Renal cortical epithelial cell (primary cell): ENCODE data around the gene DLEC1. TPM values are rescaled to one million over a fixed set of nuclear protein-coding genes. Genes with fewer than 3 reads are reported as not detected.

ENCODE experiments used
- DNase-seq: peaks from one replicate; pipeline ENCODE4 v3.0.0-alpha.2; 2011; ENCODE audit warnings: low read depth
- total RNA-seq: library from RNA; depleted of rRNA; stranded (reverse); fragments of >200 nt; gene quantifications from 2 replicates; pipeline ENCODE4 v1.2.3, GENCODE V29; 2014

Gene DLEC1
- total RNA-seq, 1 donor from 2014 or later = 0.20 TPM

- no peak for DNase-seq
These were observed 38.0 kb upstream of the DLEC1 start for GRCh38 chr3:38000965-38001455.

- no peak for DNase-seq
These were observed 37.4 kb upstream of the DLEC1 start for GRCh38 chr3:38001456-38002081.

- DNase-seq = no peak
These were observed 36.6 kb upstream of the DLEC1 start for GRCh38 chr3:38002291-38002876.

DNA sequence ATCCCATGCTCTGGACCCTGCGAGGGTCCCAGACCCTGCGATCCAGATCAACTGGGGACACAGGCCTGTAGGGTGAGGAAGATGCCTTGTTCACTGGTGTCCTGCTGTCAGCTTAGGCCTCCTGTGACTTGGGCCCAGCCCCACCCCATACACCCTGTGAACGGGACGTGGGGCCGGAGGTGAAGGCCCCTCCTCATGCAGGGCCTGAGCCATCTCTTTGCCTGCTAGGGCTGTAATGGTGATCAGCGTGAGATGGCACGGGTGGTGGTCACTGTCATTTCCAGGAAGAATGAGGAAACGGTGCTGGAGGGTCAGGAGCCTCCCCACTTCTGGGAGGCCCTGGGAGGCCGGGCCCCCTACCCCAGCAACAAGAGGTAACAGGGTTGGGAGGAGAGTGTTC, 36.1 kb upstream of the DLEC1 start:
- no peak for DNase-seq

DNA sequence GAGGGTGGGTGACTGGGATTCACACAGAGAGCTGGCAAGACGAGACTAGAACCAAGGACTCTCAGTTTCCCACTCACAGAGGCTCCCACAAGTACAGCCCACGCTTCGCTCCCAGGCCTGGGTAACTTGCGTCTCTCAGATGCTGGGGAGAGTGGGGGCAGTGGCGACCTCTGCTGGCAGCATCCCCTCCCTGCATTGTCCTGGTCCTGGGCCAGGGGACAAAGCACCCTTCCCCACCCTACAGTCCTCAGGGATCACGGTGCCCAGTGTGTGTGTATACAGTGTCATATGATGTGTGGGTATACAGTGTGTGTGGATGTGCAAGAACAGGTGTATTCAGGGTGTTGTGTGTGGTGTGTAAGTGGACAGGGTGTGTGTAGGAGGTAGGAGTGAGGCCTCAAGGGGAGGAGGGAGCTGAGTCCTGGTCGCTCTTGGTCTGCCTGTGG, 35.6 kb upstream of the DLEC1 start:
- DNase-seq = no peak

DNA sequence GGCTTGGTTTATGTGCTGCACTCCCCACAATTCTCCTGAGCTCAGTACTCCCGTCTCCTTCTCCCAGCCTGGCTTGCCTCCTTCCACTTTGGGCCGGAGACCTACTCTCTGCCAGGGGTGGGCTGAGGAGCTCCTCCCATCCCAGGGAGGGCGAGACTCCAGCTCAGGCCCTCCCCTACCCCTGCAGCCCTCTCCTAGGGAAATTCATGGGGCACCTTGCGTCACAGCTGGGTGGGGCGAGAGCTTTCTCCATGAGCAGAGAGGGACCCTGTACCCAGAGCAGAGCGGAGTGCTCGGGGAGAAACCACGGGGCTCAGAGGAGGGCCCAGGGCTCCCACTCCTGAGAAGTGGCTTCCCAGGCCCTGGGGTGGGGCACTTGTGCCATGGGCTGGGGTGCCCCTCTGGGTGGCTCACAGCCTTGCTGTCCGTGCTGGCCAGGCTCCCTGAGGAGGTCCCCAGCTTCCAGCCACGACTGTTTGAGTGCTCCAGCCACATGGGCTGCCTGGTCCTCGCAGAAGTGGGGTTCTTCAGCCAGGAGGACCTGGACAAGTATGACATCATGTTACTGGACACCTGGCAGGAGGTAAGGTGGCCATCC, 35.1 kb upstream of the DLEC1 start:
- no peak for DNase-seq

- DNase-seq = peak; percentile 67
These were observed 34.5 kb upstream of the DLEC1 start for GRCh38 chr3:38004415-38005075.

DNA sequence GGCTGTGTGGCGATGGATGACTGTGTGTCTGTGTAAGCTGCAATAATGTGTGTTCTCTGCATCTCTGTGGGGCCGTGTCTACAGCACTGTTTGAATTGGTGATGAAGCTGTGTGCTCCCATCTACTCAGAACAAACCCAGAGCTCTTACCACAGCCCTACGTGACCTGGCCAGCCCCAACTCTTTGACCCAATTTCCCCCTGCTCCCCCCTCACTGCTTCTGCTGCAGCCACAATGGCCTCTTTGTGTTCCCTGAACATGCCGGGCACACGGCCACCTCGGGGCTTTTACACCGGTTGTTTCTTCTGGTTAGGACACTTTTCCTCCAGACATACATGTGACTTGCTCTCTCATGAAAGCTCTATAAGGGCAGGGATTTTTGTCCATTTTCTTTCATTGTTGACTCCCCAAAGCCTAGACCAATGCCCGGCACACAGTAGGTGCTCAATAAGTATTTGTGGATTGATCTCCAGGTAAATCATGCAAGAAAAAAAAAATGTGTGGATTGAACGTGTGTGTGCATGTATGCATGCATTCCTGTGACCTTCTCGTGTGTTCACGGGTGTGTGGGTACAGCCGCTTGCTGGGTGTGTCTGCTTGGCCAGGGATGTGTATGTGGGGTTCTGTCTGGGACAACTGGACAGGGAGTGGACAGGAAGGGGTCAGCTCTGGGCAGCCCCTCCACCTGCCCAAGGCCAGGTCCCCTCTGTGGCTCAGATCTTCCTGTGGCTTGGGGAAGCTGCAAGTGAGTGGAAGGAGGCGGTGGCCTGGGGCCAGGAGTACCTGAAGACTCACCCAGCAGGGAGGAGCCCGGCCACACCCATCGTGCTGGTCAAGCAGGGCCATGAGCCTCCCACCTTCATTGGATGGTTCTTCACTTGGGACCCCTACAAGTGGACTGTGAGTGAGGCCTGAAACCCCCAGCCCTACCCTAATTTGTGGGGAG, 33.7 kb upstream of the DLEC1 start:
- DNase-seq = no peak

DNA sequence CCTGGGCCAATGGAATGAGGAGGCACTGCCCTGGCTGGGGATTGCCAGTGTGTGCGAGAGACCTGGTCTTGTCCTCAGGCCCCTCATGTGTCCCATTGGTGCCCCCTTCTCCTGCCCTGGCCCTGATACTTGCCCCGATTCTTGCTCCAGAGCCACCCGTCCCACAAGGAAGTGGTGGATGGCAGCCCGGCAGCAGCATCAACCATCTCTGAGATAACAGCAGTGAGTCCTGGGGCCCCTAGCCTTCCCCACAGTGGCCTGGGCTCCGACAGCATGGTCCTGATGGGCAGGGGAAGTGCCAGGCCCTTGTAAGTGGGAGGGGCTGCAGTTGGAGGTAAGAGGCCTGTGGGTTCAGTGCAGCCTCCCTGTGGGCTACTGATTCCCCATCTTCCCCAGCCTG, 33.0 kb upstream of the DLEC1 start:
- no peak for DNase-seq

- DNase-seq = no peak
These were observed 32.5 kb upstream of the DLEC1 start for GRCh38 chr3:38006445-38006995.

DNA sequence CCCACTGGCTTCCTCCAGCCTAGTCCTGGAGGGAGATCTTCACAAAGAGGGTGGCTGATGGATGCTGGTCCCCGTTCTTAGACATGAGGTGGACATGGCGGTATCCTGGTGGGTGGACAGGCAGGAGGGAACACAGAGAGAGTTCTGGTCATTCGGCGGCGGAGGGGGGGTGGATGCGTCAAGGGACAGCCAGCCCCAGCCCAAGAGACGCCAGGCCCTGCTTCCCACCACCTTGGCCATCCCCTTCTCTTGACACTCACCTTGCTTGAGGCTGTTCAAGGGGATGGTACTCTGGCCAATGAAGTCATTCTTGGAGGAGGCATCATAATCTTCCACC, 31.3 kb upstream of the DLEC1 start:
- DNase-seq = no peak

DNA sequence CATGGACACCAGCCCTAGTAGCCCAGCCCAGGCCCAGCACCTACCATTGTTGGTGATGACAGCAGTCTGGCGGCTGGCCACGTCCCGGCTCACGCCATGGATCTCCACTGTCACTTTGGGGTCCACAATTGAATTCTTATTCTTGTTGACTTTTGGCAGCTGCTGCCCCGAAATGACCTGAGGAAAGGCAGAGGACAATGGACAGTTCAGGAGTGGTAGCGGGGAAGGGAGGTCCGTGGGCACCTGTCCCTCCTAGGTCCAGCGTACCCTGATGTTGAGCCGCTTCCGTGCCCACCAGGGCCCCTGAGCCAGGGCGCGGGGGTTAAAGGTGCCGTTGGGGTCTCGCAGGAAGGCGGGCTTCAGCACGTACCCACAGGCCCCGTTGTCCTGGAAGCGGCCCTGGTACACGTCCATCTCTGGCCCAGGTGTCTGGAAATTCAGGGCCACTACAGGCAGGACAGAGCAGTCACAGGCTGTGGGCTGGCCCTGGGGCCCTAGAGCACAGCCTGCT, 30.8 kb upstream of the DLEC1 start:
- DNase-seq = no peak

GRCh38 chr3:38008971-38009580, 29.9 kb upstream of the DLEC1 start:
- no peak for DNase-seq

DNA sequence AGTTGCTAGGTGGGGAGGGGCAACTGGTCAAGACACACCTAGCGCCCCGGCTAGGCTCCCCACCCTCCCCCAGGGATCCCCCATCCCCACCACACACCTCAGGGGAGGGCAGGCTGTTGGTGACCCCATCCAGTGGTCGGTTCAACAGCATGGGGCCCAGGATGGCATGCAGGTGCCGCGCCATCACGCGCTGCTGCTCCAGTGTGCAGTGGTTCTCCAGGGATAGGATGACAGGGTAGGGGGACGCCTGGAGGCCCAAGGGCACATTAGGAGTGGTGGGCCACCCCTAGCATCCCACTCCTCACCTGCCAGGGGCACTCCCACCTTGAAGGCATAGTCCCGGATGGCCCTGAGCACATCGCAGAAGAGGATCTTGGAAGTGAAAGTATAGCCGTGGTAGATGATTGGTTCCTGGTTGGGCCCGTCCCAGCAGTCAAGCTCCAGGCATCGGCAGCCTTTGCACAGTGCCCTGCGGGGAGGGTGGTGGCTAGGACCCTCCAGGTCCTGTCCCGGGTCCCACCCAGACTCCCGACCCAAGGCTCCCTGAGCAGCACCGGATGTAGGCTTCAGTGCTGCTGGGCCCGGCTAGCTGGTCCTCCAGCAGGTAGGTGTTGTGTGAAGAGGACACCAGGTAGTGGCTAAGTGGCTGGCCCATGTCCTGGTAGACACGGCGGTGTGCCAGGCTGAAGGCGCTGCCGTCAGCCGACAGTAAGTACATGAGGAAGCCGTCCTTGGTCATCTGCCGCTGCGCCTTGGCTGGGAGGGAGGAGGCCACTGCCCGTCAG, 29.0 kb upstream of the DLEC1 start:
- DNase-seq = no peak

DNA sequence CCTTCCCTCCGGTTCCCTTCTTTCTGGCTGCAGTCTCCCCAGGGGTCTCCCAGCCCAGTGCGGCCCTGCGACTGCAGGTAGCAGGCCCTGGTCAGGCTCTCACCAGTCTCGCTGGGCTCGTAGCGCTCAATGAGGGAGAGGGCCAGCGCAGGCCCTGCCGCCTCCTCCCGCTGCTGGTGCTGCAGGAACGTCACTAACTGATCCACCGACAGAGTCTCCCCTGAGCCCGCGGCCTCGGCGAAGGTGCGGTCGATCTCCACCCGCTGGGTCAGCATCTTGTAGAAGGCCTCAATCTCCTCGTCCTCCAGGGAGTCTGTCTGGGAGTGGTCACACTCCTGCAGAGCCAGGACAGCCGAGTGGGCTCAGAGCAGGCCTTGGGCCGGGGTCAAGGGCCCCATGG, 27.9 kb upstream of the DLEC1 start:
- DNase-seq = no peak

DNA sequence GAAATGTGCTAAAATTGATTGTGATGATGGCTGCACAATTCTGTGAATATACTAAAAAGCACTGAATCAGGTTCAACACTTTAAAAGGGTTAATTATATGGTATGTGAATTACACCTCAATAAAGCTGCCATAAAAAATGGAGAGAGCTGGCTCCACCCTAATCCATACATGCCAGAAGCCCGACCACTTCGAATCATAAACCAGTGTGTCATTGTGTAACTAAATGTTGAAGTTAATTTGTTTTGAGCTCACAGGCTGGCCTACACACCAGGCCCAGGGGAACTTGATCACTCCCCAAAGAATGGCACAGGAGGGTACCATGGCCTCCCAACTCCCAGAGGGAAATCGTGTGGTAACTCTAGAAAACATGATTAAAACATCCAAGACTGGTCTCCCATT, 23.5 kb upstream of the DLEC1 start:
- no peak for DNase-seq

DNA sequence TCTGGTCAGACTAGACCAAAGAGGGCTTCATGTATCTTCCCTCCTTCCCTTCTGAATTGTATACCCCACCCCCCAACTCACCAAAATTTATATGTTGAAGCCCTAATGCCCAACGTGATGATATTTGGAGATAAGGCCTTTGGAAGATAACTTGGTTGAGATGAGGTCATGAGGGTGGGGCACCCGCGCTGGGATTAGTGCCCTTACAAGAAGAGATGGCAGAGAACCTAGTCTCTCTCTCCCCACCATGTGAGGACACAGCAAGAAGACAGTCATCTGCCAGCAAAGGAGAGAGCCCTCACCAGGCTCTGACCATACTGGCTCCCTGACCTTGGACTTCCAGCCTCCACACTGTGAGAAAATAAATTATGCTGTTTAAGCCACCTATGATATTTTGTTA, 23.0 kb upstream of the DLEC1 start:
- no peak for DNase-seq

DNA sequence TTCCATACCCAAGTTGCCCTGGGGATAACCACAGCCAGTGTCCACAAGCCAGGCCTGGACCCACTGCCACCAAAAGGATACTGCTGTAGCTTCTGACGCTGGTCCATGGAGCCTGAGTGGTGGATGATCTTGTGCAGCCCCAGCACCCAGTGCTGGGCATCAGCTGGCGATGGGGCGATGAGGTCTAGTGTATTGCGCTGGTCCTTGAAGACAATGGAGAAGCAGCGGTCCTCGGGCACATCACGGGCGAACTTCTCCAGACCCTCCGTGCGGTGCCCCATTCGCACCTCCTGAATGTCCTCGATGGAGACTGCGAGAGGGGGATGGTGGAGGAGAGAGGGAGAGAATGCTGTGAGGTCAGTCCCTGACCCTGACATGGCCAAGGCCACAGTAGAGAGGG, 22.6 kb upstream of the DLEC1 start:
- no peak for DNase-seq

- no peak for DNase-seq
These were observed 22.1 kb upstream of the DLEC1 start for GRCh38 chr3:38016847-38017444.
